H9 (cell line): ENCODE measurements around the gene MED9. TPM values are rescaled to one million over a fixed set of nuclear protein-coding genes. Genes with fewer than 3 reads are reported as not detected.

Experiments
- DNase-seq: peaks from one replicate; pipeline ENCODE4 v3.0.0-alpha.2; 2017
- H2AFZ ChIP-seq: one replicate; pipeline ENCODE4 v1.6.1; 2013; ENCODE audit warnings: mild to moderate bottlenecking, low read length, control low read depth, moderate library complexity
- H2AK5ac ChIP-seq: 2 replicates; pipeline ENCODE4 v1.6.1; 2013; ENCODE audit warnings: low read length, control low read depth, mixed read lengths; ENCODE audit not compliant: insufficient read length
- H2BK120ac ChIP-seq: one replicate; pipeline ENCODE4 v1.6.1; 2013; ENCODE audit warnings: low read depth, mild to moderate bottlenecking, low read length, control low read depth, inconsistent platforms; ENCODE audit not compliant: poor library complexity, severe bottlenecking
- H2BK12ac ChIP-seq: 2 replicates; pipeline ENCODE4 v1.6.1; 2013; ENCODE audit warnings: low read length, control low read depth, mixed read lengths, low read depth; ENCODE audit not compliant: insufficient read length
- H2BK15ac ChIP-seq: 2 replicates; pipeline ENCODE4 v1.6.1; 2013; ENCODE audit warnings: low read depth, low read length, control low read depth
- H2BK20ac ChIP-seq: one replicate; pipeline ENCODE4 v1.6.1; 2013; ENCODE audit warnings: low read depth, mild to moderate bottlenecking, low read length, control low read depth, inconsistent platforms; ENCODE audit not compliant: poor library complexity, severe bottlenecking
- H2BK5ac ChIP-seq: 2 replicates; pipeline ENCODE4 v1.6.1; 2013; ENCODE audit warnings: low read length, control low read depth, mixed read lengths; ENCODE audit not compliant: insufficient read length
- H3K14ac ChIP-seq: 2 replicates; pipeline ENCODE4 v1.6.1; 2013; ENCODE audit warnings: low read length, control low read depth; ENCODE audit not compliant: insufficient read depth
- H3K18ac ChIP-seq: 2 replicates; pipeline ENCODE4 v1.6.1; 2013; ENCODE audit warnings: low read depth, mild to moderate bottlenecking, mixed read lengths, low read length, control low read depth; ENCODE audit not compliant: insufficient read length
- H3K23ac ChIP-seq: 2 replicates; pipeline ENCODE4 v1.6.1; 2013; ENCODE audit warnings: low read length, control low read depth, mixed read lengths, low read depth; ENCODE audit not compliant: insufficient read length
- H3K23me2 ChIP-seq: 2 replicates; pipeline ENCODE4 v1.6.1; 2013; ENCODE audit warnings: low read depth, mild to moderate bottlenecking, mixed read lengths, low read length, control low read depth; ENCODE audit not compliant: insufficient read length, poor library complexity, severe bottlenecking
- H3K27ac ChIP-seq: 2 replicates; pipeline ENCODE4 v1.5.1; 2013; ENCODE audit warnings: low read length, control low read depth, mixed read lengths, low read depth; ENCODE audit not compliant: insufficient read length
- H3K27me3 ChIP-seq: 2 replicates; pipeline ENCODE4 v1.6.1; 2013; ENCODE audit warnings: low read length, control low read depth, inconsistent platforms; ENCODE audit not compliant: insufficient read depth
- H3K4ac ChIP-seq: 2 replicates; pipeline ENCODE4 v1.6.1; 2013; ENCODE audit warnings: low read depth, mild to moderate bottlenecking, control low read depth, inconsistent platforms, low read length, moderate library complexity
- H3K4me1 ChIP-seq: 2 replicates; pipeline ENCODE4 v1.6.1; 2013; ENCODE audit warnings: low read length, control low read depth, inconsistent platforms; ENCODE audit not compliant: insufficient read depth
- H3K4me2 ChIP-seq: 2 replicates; pipeline ENCODE4 v1.6.1; 2013; ENCODE audit warnings: low read length, control low read depth, mixed read lengths; ENCODE audit not compliant: insufficient read length, insufficient read depth
- H3K56ac ChIP-seq: 2 replicates; pipeline ENCODE4 v1.6.1; 2013; ENCODE audit warnings: low read depth, mild to moderate bottlenecking, mixed read lengths, low read length, control low read depth; ENCODE audit not compliant: insufficient read length
- H3K79me1 ChIP-seq: 2 replicates; pipeline ENCODE4 v1.6.1; 2013; ENCODE audit warnings: low read depth, mild to moderate bottlenecking, moderate library complexity, low read length, control low read depth, inconsistent platforms; ENCODE audit not compliant: insufficient read depth, poor library complexity, severe bottlenecking
- H3K79me2 ChIP-seq: 2 replicates; pipeline ENCODE4 v1.6.1; 2013; ENCODE audit warnings: low read length, control low read depth, inconsistent platforms; ENCODE audit not compliant: insufficient read depth
- H3K9ac ChIP-seq: 2 replicates; pipeline ENCODE4 v1.6.1; 2013; ENCODE audit warnings: low read length, control low read depth, mixed read lengths; ENCODE audit not compliant: insufficient read length; ENCODE audit errors: extremely low read depth
- H3K9me3 ChIP-seq: one replicate; pipeline ENCODE4 v1.6.1; 2013; ENCODE audit warnings: low read depth, low read length, inconsistent platforms; ENCODE audit not compliant: control insufficient read depth
- H3T11ph ChIP-seq: one replicate; pipeline ENCODE4 v1.6.1; 2013; ENCODE audit warnings: mild to moderate bottlenecking, low read length, control low read depth, inconsistent platforms
- H4K20me1 ChIP-seq: one replicate; pipeline ENCODE4 v1.6.1; 2013; ENCODE audit not compliant: control insufficient read depth, insufficient read length, insufficient read depth
- H4K5ac ChIP-seq: 2 replicates; pipeline ENCODE4 v1.6.1; 2013; ENCODE audit warnings: low read depth, mild to moderate bottlenecking, mixed read lengths, low read length, control low read depth; ENCODE audit not compliant: insufficient read length
- H4K8ac ChIP-seq: replicated peaks from 2 replicates; pipeline ENCODE4 v1.6.1; 2013; ENCODE audit warnings: low read length, control low read depth, mixed read lengths, low read depth; ENCODE audit not compliant: insufficient read length
- H4K91ac ChIP-seq: 2 replicates; pipeline ENCODE4 v1.6.1; 2013; ENCODE audit warnings: low read depth, mild to moderate bottlenecking, moderate library complexity, mixed read lengths, low read length, control low read depth; ENCODE audit not compliant: insufficient read length
- H3K27ac Mint-ChIP-seq, 3 experiments: 2 replicates in 2 of 3; 3 replicates in 1 of 3; pipeline ENCODE4 v1.8.0; 2020 to 2021; ENCODE audit warnings: mixed read lengths in 3 of 3, mild to moderate bottlenecking in 1 of 3, moderate library complexity in 1 of 3
- H3K27me3 Mint-ChIP-seq: 2 replicates; pipeline ENCODE4 v1.8.0; 2021; ENCODE audit warnings: low read depth, mild to moderate bottlenecking, moderate library complexity, mixed read lengths
- H3K36me3 Mint-ChIP-seq, 3 experiments: 2 replicates in 2 of 3; 3 replicates in 1 of 3; pipeline ENCODE4 v1.8.0; 2020 to 2021; ENCODE audit warnings: low read depth in 3 of 3, mixed read lengths in 3 of 3; ENCODE audit not compliant: insufficient read depth in 1 of 3
- H3K4me1 Mint-ChIP-seq, 2 experiments: 2 replicates each; pipeline ENCODE4 v1.8.0; 2020; ENCODE audit warnings: mixed read lengths in 2 of 2
- H3K4me3 Mint-ChIP-seq, 2 experiments: 2 replicates in 1 of 2; 3 replicates in 1 of 2; pipeline ENCODE4 v1.8.0; 2020 to 2021; ENCODE audit warnings: mild to moderate bottlenecking in 2 of 2, mixed read lengths in 2 of 2, moderate library complexity in 1 of 2
- H3K9me3 Mint-ChIP-seq, 2 experiments: 2 replicates in 1 of 2; 3 replicates in 1 of 2; pipeline ENCODE4 v1.8.0; 2020; ENCODE audit warnings: mild to moderate bottlenecking in 2 of 2, mixed read lengths in 2 of 2, moderate library complexity in 1 of 2
- CTCF ChIP-seq: fragments of 200-600 bp; sonication (generic); conservative IDR thresholded peaks from 3 replicates; pipeline ENCODE4 v1.8.0; 2021; ENCODE audit warnings: antibody characterized with exemption, mild to moderate bottlenecking
- whole genome bisulfite sequencing: extraction: QIAGEN DNeasy Blood & Tissue Kit; methylation state at CpG from one replicate; pipeline ENCODE4 v1.1.7; 2013; ENCODE audit warnings: missing lambda C conversion rate, low lambda C conversion rate, mixed read lengths; ENCODE audit not compliant: insufficient read length; ENCODE audit errors: extremely low coverage; 5-methylcytosine and 5-hydroxymethylcytosine counted together
- total RNA-seq: library from RNA; stranded (reverse); gene quantifications from 2 replicates; pipeline ENCODE4 v1.2.1, GENCODE V29; 2021

Gene MED9
- total RNA-seq, 1 experiment from 2014 or later: 20.0 TPM

DNA sequence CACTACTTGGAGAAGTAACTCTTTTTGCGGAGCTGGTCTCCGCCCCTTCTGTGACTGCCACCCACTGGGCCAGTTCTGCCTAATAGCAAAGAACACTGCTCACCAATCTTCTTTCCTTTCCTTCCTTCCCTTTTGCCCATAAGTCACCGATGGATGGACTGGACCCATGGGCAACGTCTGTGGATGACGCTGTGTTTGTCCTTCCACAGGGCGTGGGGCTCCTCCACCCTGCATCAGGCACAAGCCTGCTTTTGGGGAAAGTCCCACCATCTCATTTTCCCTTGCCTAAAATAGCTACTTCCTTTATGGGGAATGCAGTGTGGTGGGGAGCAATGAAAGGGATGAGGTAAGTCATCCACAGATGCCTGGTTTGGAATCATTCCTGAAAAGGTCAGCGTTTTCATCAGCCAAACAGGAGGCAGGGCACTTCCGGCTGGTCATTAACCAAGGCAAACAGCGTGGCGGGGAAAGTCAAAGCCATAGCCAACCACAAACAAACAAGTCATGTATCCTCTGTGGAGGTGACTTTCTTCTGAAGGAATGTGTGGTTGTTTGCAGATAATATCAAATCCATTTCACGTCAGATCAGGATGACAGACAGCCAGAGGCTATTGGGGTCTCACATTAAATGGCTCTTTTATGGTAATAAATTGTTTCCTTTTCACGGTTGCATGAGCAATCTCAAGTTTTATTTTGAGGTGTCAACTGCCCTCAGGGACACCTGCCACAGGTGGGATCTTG, 30.7 kb upstream of the MED9 start:
- Histone ChIP-seq H2BK12ac (no peak overlapping the region), H3K9ac (no peak overlapping the region), H3K27me3 (no peaks in the 10 kb centered on the region), H4K8ac (no peak overlapping the region), H3K27ac (no peak overlapping the region), H3K23ac (no peak overlapping the region), H2BK15ac (no peak overlapping the region), H3K79me1 (no peaks in the 10 kb centered on the region), H3K4me2 (no peak overlapping the region), H2AFZ (no peak overlapping the region), H2BK20ac (no peak overlapping the region), H2BK120ac (no peak overlapping the region), H3T11ph (no peak overlapping the region), H3K18ac (no peak overlapping the region), H3K14ac (no peak overlapping the region), H3K23me2 (no peaks in the 10 kb centered on the region), H3K56ac (no peak overlapping the region), H3K4me1 (no peaks in the 10 kb centered on the region; the same call in 1 of the 2 replicates), H3K9me3 (no peaks in the 10 kb centered on the region), H4K5ac (no peak overlapping the region), H4K91ac (no peak overlapping the region), H2AK5ac (no peak overlapping the region), H2BK5ac (no peak overlapping the region), H4K20me1 (no peaks in the 10 kb centered on the region), H3K4ac (no peak overlapping the region), H3K79me2 (no peaks in the 10 kb centered on the region)
- peaks cover 0 to 4% (median 0%) of the 10 kb centered on the region in 3 experiments; a peak in 2 of 7 replicates for H3K36me3 Mint-ChIP-seq
- H3K27ac Mint-ChIP-seq: no peak overlapping the region
- DNase-seq: no peak
- peaks cover 28% of the 10 kb centered on the region for H3K27me3 Mint-ChIP-seq
- TF ChIP-seq CTCF: no peak
- H3K4me3 Mint-ChIP-seq: no peak overlapping the region
- peaks cover 21 to 22% of the 10 kb centered on the region in 2 experiments for H3K4me1 Mint-ChIP-seq
- no CpG with 5 or more reads among the region's 12 CpGs for WGBS
- H3K9me3 Mint-ChIP-seq: peaks cover 5 to 8% of the 10 kb centered on the region in 2 experiments; a peak in 3 of 5 replicates
